Measurements from ENCODE around the gene EPHA6. TPM values are rescaled to one million over a fixed set of nuclear protein-coding genes. Genes with fewer than 3 reads are reported as not detected.

EPHA6 gene
- total and polyA plus RNA-seq, 2 donors (not counting 1 experiment from before 2014, with no cell fraction given), result not detected

DNA sequence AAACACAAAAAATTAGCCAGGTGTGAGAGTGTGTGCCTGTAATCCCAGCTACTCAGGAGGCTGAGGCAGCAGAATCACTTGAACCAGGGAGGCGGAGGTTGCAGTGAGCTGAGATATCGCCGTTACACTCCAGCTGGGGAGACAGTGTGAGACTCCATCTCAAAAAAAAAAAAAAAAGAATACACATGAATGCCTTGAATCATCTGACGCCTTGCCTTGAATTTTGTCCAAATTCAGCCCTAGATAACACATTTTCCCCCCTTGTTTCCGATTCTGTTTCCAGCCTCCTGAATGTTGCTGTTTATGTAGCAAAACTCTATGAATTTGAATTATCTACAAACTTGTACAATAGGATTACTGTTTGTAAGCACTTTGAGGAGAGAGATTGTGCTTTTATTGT lies 851.5 kb downstream of the EPHA6 start:
- TF ChIP-seq, protein P1, sequence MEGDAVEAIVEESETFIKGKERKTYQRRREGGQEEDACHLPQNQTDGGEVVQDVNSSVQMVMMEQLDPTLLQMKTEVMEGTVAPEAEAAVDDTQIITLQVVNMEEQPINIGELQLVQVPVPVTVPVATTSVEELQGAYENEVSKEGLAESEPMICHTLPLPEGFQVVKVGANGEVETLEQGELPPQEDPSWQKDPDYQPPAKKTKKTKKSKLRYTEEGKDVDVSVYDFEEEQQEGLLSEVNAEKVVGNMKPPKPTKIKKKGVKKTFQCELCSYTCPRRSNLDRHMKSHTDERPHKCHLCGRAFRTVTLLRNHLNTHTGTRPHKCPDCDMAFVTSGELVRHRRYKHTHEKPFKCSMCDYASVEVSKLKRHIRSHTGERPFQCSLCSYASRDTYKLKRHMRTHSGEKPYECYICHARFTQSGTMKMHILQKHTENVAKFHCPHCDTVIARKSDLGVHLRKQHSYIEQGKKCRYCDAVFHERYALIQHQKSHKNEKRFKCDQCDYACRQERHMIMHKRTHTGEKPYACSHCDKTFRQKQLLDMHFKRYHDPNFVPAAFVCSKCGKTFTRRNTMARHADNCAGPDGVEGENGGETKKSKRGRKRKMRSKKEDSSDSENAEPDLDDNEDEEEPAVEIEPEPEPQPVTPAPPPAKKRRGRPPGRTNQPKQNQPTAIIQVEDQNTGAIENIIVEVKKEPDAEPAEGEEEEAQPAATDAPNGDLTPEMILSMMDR (IDR thresholded peaks at IDR 0.05), result no peak
- TF ChIP-seq EZH2 (IDR thresholded peaks at IDR 0.05; ENCODE audit: borderline replicate concordance, insufficient read depth, low read depth, low read length, poor library complexity, severe bottlenecking), result no peak
- H3K4me3 Mint-ChIP-seq, result no peak overlapping the region
- no peak for ATAC-seq (ENCODE audit: low read depth)
- no peaks in the 10 kb centered on the region for H3K27me3 ChIP-seq (replicated peaks in 1 of 4; ENCODE audit: control extremely low read depth in 1 of 4, control insufficient read depth in 3 of 4, insufficient read depth in 4 of 4, low read length in 3 of 4)
- H3K36me3 ChIP-seq (replicated peaks in 1 of 2; ENCODE audit: control extremely low read depth in 1 of 2, control insufficient read depth in 1 of 2, extremely low read depth in 1 of 2, insufficient read depth in 2 of 2, low read length in 1 of 2), result no peaks in the 10 kb centered on the region
- H3K27ac ChIP-seq (ENCODE audit: low read length in 2 of 2), result no peak overlapping the region
- no peaks in the 10 kb centered on the region for H3K9me3 ChIP-seq (ENCODE audit: control extremely low read depth in 1 of 3, control insufficient read depth in 2 of 3, insufficient read depth in 1 of 3, low read length in 2 of 3)
- H3K4me1 ChIP-seq (ENCODE audit: control insufficient read depth in 2 of 2, insufficient read depth in 2 of 2, low read length in 2 of 2), result no peaks in the 10 kb centered on the region
- H3K4me2 ChIP-seq (replicated peaks; ENCODE audit: low read depth, low read length, poor library complexity, severe bottlenecking), result no peak overlapping the region
- no peaks in the 10 kb centered on the region for H3K27me3 Mint-ChIP-seq
- WGBS (ENCODE audit: insufficient coverage), result 100% methylated on average over 3 of the region's 5 CpGs
- no peaks in the 10 kb centered on the region for H3K4me1 Mint-ChIP-seq
- H3K4me3 ChIP-seq (ENCODE audit: control extremely low read depth in 1 of 5, extremely low read depth in 1 of 5, insufficient read depth in 1 of 5, low read depth in 2 of 5, low read length in 4 of 5), result no peak overlapping the region
- no peak overlapping the region for H2AFZ ChIP-seq (ENCODE audit: insufficient read depth, low read depth, low read length, poor library complexity, severe bottlenecking)
- H3K27ac Mint-ChIP-seq, result no peak overlapping the region
- no peaks in the 10 kb centered on the region for H3K79me2 ChIP-seq (ENCODE audit: control insufficient read depth, insufficient read depth, low read length)
- no peaks in the 10 kb centered on the region for H3K9me3 Mint-ChIP-seq (ENCODE audit: insufficient read depth)
- ChIA-PET CTCF (no interaction called here), POLR2A (no interaction called here)
- intact Hi-C loops (cut with micrococcal nuclease), result no loop called here
- H4K20me1 ChIP-seq (ENCODE audit: control insufficient read depth, insufficient read depth, low read length, poor library complexity, severe bottlenecking), result no peaks in the 10 kb centered on the region
- DNase-seq, result no peak
- no peak overlapping the region for H3K9ac ChIP-seq (ENCODE audit: low read length)

DNA sequence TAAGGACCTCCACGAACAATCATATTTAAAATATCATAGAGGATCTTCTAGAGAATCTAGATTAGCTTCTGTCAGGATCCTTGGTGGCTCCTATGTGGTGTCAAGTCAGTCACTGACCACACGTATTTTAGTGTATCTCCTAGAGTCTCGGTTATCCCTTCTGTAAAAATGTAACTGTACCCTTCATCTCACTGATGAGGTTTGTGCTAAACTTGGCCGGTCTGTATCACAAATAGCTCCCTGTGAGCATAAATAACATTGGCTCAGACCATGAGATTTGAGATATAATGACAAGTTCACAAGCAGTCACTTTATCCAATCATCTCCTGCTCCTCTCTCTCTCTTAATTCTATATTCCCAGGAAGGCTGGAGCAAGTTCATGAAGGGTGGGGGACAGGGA lies 856.6 kb downstream of the EPHA6 start:
- TF ChIP-seq EZH2 (IDR thresholded peaks at IDR 0.05; ENCODE audit: borderline replicate concordance, insufficient read depth, low read depth, low read length, poor library complexity, severe bottlenecking), result no peak
- TF ChIP-seq, protein P1 (IDR thresholded peaks at IDR 0.05), result no peak
- CTCF ChIA-PET, result no interaction called here
- ATAC-seq (ENCODE audit: low read depth), result no peak
- no peaks in the 10 kb centered on the region for H3K9me3 ChIP-seq (ENCODE audit: control extremely low read depth in 1 of 3, control insufficient read depth in 2 of 3, insufficient read depth in 1 of 3, low read length in 2 of 3)
- no peaks in the 10 kb centered on the region for H3K36me3 ChIP-seq (replicated peaks in 1 of 2; ENCODE audit: control extremely low read depth in 1 of 2, control insufficient read depth in 1 of 2, extremely low read depth in 1 of 2, insufficient read depth in 2 of 2, low read length in 1 of 2)
- H3K79me2 ChIP-seq (ENCODE audit: control insufficient read depth, insufficient read depth, low read length), result no peaks in the 10 kb centered on the region
- no peak overlapping the region for H3K4me2 ChIP-seq (replicated peaks; ENCODE audit: low read depth, low read length, poor library complexity, severe bottlenecking)
- no peaks in the 10 kb centered on the region for H3K4me1 ChIP-seq (ENCODE audit: control insufficient read depth in 2 of 2, insufficient read depth in 2 of 2, low read length in 2 of 2)
- no peaks in the 10 kb centered on the region for H4K20me1 ChIP-seq (ENCODE audit: control insufficient read depth, insufficient read depth, low read length, poor library complexity, severe bottlenecking)
- WGBS (ENCODE audit: insufficient coverage), result 83% methylated on average over 2 of the region's 4 CpGs
- H3K9me3 Mint-ChIP-seq (ENCODE audit: insufficient read depth), result no peaks in the 10 kb centered on the region
- no peaks in the 10 kb centered on the region for H3K27me3 Mint-ChIP-seq
- no peak overlapping the region for H3K27ac Mint-ChIP-seq
- H3K27me3 ChIP-seq (replicated peaks in 1 of 4; ENCODE audit: control extremely low read depth in 1 of 4, control insufficient read depth in 3 of 4, insufficient read depth in 4 of 4, low read length in 3 of 4), result no peaks in the 10 kb centered on the region
- no peak overlapping the region for H2AFZ ChIP-seq (ENCODE audit: insufficient read depth, low read depth, low read length, poor library complexity, severe bottlenecking)
- H3K4me3 Mint-ChIP-seq, result no peak overlapping the region
- no peaks in the 10 kb centered on the region for H3K4me1 Mint-ChIP-seq
- no peak overlapping the region for H3K9ac ChIP-seq (ENCODE audit: low read length)
- DNase-seq, result no peak
- POLR2A ChIA-PET, result no interaction called here
- intact Hi-C loops (cut with micrococcal nuclease), result no loop called here
- no peak overlapping the region for H3K4me3 ChIP-seq (ENCODE audit: control extremely low read depth in 1 of 5, extremely low read depth in 1 of 5, insufficient read depth in 1 of 5, low read depth in 2 of 5, low read length in 4 of 5)
- H3K27ac ChIP-seq (ENCODE audit: low read length in 2 of 2), result no peak overlapping the region

All from B cell (primary cell).